ENCODE results near the gene L1CAM.
"Not testable (repeated sequence)": the region's sequence is repeated elsewhere in the genome, so short reads cannot be mapped to it uniquely, and the experiment has no call there.

The L1CAM gene

GRCh38 chrX:153827903-153828302, 58.1 kb downstream of the L1CAM start:
- DNase-seq: no peak

DNA sequence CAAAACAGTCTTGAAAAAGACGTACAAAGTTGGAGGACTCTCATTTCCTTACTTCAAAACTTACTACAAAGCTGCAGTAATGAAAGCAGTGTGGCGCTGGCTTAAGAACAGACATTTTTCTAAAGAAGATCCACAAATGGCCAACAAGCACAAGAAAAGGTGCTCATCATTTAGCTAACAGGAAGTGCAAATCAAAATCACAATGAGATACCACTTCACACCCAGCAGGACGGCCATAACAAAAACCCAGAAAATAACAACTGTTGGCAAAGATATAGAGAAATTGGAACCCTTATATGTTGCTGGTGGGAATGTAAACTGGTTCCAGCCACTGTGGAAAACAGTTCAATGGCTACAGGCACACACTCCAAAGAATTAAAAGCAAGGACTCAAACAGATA, 59.0 kb downstream of the L1CAM start:
- no peak for DNase-seq

DNA sequence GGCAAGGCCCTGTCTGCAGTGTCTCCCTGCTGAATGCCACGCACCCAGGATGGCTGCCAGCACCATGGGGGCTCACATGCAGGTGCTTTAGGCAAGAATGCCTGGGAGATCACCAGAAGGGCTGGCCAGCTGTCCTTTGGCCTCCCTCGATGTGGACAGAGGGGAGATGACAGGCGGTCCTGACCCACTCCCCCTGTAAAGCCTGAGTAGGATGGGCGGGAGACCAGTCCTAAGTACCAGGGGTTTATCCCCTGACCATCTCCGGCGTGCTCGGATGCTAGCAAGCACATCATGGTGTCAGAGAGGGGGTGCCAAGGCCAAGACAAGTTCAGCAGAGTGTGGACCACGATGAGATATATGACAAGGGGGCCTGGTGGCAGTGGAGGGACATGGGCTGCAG, 60.9 kb downstream of the L1CAM start:
- DNase-seq: no peak

DNA sequence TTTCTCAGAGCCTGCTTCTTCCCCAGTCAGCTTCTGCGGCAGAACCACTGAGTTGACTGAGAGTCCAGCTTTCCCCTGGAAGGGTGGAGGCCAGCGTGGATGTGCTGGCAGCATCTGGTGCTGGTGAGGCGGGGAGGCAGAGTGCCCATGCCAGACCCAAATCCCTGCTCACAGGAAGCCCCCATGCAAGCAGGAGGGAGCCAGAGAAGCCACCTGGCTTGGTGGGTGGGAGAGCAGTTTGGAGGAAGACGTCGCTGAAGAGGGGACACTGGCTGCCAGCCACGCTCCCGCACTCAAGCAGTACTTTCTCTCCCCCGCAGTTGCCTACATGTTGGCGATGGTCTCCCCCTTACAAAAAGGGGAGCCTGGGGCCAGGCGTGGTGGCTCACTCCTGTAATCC, 61.6 kb downstream of the L1CAM start:
- no peak for DNase-seq

GRCh38 chrX:153821066-153821465, 64.9 kb downstream of the L1CAM start:
- DNase-seq: no peak

DNA sequence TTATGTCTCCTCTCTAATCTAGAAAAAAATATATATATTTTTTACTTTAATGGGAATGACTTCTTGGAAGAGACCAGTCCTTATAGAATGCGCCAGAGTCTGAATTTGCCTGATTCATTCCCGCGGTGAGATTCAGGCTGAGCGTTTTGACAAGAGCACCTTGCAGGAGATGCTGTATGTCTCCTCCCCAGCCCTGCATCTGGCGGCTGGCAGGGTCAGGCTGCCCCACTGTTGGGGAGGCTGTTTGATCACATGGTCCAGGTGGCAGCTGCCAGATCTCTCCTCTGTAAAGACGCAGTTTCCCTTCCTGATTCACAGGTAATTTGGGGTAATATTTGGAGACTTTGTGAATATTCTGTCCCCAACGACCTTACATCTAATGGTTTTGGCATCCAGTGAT, 65.4 kb downstream of the L1CAM start:
- no peak for DNase-seq

- no peak for DNase-seq
Observed at GRCh38 chrX:153819384-153820040, 66.5 kb downstream of the L1CAM start.

DNA sequence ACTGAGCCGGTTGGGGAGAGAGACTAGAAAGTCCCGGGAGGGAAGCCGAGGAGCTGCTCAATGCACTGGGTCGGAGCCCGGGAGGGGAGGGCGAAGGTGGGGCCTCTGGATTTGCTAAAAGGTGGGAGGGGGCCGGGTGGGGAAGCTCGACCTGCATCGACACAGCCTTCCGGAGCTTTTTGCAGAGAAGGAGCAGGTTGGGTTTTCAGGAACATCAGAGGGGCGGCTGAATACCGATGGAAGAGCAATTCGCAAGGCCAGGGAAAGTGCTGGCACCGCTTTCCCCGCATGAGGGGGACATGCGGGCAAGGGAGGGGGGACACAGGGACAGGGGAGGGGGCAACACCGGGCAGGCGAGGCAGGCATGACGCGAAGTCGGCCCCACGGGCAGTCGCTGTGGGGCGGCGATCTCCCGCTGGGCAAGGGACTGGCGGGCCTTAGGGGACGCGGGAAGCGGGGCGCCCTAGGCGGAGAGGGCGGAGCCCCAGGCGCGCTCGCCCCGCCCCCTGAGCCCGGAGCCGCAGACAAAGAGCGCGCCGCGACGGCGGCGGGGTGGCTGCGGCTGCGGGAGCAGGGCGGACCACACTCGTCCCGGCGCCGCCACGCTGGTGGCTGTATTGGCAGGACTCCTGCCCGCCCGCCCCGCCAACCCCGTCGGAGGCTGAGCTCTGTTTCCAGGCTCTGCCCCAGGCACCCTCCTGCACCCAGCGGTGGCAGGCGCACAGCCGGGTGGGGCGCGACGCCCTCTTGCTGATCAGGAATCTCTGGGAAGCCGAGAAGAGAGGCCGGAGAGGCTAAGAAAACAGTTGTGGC, 67.2 kb downstream of the L1CAM start:
- DNase-seq: peak; percentile 20

DNA sequence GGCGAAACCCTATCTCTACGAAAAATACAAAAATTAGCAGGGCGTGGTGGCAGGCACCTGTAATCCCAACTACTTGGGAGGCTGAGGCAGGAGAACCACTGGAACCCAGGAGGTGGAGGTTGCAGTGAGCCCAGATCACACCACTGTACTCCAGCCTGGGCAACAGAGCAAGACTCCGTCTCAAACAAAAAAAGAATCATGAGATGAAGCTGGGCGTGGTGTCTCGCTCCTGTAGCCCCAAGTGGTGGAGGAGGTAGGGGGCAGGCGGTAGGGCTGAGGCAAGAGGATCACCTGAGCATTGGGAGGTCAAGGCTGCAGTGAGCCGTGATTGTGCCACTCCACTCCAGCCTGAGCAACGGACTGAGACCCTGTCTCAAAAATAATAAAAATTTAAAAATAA, 67.9 kb downstream of the L1CAM start:
- DNase-seq: not testable (repeated sequence)

GRCh38 chrX:153816831-153817690, 68.9 kb downstream of the L1CAM start:
- DNase-seq: peak; percentile 21

DNA sequence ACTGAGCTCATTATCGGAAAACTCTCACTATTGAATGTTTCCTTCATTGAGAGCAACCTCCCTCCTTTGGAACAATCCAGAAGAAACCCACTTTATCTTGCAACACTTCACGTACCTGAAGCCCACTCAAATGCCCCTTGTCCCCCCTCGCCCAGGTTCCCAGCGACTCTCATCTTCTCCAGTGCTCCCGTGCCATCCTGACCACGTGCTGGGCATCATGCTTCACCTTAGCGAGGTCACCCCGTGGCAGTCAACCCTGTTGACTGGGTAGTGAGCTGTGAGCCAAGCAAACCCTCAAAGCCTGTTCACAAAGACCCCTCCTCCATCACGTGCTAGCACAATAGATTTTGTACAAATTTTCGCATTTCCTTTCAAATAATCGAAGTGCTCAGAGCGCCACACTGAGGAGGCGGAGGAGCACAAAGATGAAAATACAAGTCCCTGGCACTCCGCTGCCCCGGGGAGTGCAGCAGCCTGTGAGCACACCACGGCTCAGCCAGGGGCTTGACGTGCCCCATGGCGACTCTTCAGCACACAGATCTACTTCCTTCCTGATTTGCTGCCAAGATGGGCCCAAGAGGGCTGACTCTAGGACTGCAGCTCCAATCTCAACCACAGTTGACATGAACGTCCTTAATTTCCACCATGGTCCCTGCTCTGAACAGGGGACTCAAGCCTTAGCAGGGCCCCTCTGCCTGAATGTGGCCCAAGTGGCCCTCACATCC, 71.2 kb downstream of the L1CAM start:
- no peak for DNase-seq

- DNase-seq: no peak
Observed at GRCh38 chrX:153813161-153813560, 72.8 kb downstream of the L1CAM start.

DNA sequence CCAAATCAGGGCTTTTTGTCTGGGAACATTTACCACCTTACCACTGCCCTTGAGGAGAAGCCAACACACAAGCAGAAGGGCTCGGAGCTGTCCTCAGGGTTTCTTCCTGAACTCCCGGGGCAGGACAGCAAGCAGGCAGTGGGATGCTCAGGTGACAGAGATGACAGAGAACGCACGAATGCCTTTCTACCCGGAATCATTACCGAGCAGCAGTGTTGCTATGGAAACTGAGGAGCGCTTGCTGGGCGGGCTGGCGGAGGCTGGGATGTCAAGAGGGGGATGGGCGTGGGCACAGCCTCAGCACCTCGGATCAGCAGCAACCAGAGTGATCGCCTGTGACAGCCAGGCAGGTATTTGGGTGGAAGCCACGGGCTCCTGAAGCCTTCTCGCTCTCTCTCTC, 73.8 kb downstream of the L1CAM start:
- DNase-seq: no peak
